ENCODE measurements around the gene KANSL1L.

- no peak for TF ChIP-seq SIN3A (IDR thresholded peaks at IDR 0.05; ENCODE audit: borderline replicate concordance in 2 of 2, control insufficient read depth in 1 of 2, low read depth in 2 of 2, low read length in 2 of 2)
- TF ChIP-seq POLR2A (conservative IDR thresholded peaks at IDR 0.05), result no peak
These were observed 13.7 kb downstream of the KANSL1L start for GRCh38 chr2:210157526-210157925.

Data from K562 (cell line).